Stimulated activated CD4-positive, alpha-beta T cell treated with anti-CD3 and anti-CD28 coated beads, Interleukin-1b, Interleukin-23, amount 100 ng/mL, for 24 hours (primary cell): Measurements from ENCODE around the gene MYO10.
"Not testable (repeated sequence)": the region's sequence is repeated elsewhere in the genome, so short reads cannot be mapped to it uniquely, and the experiment has no call there.

Experiments
- DNase-seq, 4 experiments: peaks; one replicate each; pipeline ENCODE4 v3.0.0-alpha.2; 2020; ENCODE audit warnings: low read depth in 4 of 4, low spot score in 1 of 4

MYO10 gene

GRCh38 chr5:16864631-16865131, 71.4 kb downstream of the MYO10 start:
- DNase-seq: no peak

DNA sequence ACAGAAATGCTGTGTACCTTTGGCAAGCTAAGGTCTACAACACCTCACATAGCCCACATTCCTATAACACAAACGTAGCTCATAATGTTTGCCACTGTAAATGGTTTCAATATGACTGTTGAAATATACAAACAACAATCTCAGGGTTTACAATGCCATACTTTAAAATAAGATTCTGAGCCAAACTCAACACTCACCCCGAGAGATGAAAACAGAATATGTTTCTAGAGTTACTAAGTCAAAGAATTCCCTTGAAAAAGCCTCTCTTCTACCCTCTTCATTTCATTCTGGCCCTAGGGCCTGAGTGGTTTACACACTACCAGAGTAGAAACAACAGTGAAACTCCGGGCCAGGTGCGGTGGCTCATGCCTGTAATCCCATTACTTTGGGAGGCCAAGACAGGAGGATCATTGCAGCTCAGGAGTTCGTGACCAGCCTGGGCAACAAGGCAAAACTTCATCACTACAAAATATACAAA, 72.6 kb downstream of the MYO10 start:
- no peak for DNase-seq

- no peak for DNase-seq
Observed at GRCh38 chr5:16862777-16863176, 73.3 kb downstream of the MYO10 start.

DNA sequence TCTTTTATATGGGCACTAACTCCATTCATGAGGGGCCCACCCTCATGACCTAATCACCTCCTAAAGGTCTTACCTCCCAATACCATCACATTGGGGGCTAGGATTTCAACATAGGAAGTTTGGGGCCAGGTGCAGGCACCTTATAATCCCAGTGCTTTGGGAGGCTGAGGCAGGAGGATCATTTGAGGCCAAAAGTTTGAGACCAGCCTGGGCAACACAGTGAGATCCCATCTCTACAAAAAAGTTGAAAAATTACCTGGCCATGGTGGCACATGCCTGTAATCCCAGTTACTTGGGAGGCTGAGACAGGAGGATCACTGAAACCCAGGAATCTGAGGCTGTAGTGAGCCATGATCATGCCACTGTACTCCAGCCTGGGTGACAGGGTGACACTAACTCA, 76.7 kb downstream of the MYO10 start:
- DNase-seq: no peak

- DNase-seq: no peak
Observed at GRCh38 chr5:16858151-16858550, 77.9 kb downstream of the MYO10 start.

GRCh38 chr5:16857635-16858034, 78.5 kb downstream of the MYO10 start:
- DNase-seq: no peak

GRCh38 chr5:16856531-16856930, 79.6 kb downstream of the MYO10 start:
- no peak for DNase-seq

DNA sequence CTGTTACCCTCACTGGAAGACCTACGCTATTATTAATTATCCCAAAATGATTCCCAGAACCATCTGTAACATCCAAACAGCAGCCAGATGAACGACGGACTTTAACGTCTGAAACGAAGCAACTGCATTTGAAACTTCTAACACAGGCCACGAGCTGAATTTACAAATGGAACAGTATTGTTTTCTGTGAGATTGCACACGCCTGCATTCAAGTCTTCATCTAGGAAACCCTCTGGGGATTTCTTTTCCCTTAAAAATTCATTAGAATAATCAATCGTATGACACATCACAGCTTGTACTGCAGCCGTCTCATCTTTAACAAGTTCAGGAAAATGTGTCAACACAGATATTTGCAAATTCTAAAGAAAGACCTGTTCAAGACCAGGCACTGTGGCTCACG, 80.2 kb downstream of the MYO10 start:
- DNase-seq: no peak

GRCh38 chr5:16855485-16855884, 80.6 kb downstream of the MYO10 start:
- no peak for DNase-seq

- DNase-seq: no peak
Observed at GRCh38 chr5:16854351-16854750, 81.7 kb downstream of the MYO10 start.

DNA sequence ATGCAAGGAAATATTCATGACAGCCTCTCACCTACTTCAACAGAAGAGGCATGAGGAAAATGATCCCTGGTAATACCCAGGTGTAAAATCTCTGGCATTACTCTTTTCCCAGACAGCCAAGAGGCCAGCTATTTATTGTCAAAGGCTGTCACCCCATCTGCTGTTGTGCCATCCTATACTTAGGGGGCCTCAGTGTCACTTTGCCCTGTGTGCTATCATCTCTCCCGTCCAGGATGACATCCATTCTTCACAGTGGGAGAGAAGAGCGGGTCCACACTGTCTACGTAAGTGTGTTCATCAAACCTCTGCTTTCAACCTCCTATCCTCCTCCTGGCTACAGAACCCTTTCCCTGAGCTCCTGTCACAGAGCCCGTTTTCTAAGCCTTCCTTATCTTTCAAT, 82.6 kb downstream of the MYO10 start:
- no peak for DNase-seq

DNA sequence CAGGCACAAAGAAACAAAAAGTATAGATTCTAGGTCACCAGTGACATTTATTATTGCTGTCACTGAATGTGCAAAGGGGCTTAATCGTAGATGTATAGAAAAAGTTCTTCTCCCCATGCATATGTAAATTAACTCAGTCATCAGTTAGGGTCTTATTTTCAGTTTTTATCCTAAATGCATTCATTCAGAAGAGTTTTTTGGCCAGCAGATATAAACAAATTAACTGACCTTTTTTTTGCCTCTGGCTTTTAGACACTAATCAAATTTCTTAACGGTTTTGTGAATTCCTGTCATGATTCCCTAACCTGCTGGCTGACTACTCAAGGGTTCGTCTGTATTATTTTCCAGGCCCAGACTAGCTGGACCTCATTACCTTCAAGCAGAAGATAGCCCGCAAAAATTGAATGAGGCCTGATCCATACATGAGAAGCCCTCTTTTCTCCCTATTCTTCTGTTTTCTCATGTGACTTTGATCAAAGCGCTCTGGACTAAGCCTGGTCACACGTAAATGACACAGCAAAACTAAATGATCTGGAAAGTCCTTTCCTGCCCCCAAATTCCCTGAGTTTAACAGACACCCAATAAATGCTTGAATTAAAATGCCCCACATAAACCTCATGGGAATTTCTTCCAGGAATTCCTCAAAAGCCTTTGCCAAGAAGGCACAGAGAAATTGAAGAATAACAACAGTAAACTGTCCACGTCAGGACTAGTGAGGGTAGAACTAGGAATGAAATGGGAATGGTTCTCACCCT, 83.7 kb downstream of the MYO10 start:
- no peak for DNase-seq

GRCh38 chr5:16849775-16850174, 86.3 kb downstream of the MYO10 start:
- no peak for DNase-seq

DNA sequence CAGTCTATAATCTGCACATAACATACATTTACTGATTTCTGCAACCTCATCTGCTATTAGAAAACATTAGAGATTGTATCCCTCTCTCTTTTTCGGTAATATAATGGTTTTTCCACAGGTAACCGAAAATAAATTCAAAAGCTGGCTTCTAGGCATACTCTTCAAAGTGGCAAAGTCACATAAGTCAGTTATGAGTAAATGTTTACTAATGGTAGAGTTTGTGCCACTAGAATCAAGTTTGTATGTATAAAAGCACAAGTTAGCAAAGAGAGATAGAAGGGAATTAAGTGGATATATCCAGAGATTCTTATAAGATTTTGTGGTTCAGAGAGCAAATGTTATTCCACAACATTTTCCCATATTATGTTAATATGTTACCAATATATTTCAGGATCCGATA, 86.9 kb downstream of the MYO10 start:
- DNase-seq: no peak

- no peak for DNase-seq
Observed at GRCh38 chr5:16844952-16845351, 91.1 kb downstream of the MYO10 start.

- no peak for DNase-seq
Observed at GRCh38 chr5:16842896-16843295, 93.2 kb downstream of the MYO10 start.

DNA sequence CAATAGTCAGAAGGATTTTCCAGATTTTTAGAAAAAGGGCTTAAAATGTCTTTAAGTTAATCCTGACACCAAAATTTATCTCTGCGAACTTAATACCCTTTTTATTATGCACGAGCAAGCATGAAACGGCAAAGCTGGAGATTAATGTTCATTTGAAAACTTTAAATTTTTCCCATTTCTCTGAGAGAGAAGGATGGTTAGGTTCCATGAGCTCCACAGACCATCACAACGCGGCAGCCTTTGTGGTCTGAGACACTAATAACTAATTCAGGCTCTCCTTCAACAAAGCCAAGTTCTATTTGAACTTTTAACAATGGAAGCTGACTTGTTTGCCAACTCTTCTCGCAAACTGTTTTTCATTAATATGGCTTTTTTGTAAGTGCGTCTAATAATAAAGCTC, 94.7 kb downstream of the MYO10 start:
- DNase-seq: no peak

- no peak for DNase-seq
Observed at GRCh38 chr5:16837305-16837704, 98.8 kb downstream of the MYO10 start.

- DNase-seq: no peak
Observed at GRCh38 chr5:16834029-16834428, 102.1 kb downstream of the MYO10 start.

- DNase-seq: not testable (repeated sequence)
Observed at GRCh38 chr5:16831326-16831725, 104.8 kb downstream of the MYO10 start.

- DNase-seq: no peak
Observed at GRCh38 chr5:16827755-16828154, 108.3 kb downstream of the MYO10 start.

DNA sequence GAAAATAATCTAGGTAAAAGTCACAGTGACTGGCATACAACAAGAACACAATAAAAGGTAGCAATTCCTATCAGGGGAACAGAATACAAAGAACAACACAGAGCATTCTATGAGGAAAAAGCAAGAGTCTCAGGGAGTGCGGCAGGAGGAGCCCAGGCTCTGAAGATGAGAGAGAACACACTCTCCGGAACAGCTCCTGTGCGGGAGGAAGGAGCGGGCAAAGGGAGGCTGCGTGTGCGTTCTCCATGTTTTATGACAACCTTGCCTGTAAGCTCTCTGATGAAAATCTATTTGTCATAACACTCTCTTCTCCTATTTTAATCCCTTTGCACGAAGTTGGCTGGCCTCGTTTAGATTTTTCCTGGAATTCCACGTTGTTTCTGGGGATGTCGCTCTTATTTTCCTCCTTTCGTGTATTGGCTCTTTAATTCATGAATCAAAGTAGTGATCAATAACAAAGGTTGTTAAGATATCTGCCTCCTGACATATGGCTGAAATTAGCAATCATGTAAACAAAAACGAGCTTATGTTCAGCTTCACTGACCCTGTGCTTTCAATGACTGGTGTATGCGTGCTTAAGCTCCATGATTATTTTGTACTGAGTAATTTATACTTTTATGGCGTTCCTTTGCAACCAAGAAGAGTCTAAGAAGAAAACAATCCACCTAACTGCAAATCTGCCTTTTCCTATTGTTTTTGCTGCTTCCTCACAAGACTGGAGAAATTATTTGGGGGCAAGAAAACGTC, 109.5 kb downstream of the MYO10 start:
- DNase-seq: no peak
